ENCODE data around the gene ZNF674.

DNA sequence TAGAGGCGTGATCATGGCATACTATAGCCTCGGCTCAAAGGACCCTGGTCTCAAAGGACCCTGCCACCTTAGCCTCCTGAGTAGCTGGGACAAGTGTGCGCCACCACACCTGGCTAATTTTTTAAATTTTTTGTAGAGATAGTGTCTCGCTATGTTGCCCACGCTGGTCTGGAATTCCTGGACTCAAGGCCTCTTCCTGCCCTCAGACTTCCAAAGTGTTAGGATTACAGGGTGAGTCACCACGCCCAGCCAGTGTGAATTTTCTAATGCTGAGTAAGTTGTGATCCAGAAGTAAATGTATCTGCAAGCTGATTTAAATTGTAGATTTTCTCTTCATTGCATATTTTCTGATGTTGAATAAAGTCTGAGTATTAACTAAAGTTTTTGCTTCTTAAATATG, 2.6 kb upstream of the ZNF674 start:
- no peak for TF ChIP-seq POLR2AphosphoS5 (IDR thresholded peaks at IDR 0.05)
- TF ChIP-seq, protein P1, sequence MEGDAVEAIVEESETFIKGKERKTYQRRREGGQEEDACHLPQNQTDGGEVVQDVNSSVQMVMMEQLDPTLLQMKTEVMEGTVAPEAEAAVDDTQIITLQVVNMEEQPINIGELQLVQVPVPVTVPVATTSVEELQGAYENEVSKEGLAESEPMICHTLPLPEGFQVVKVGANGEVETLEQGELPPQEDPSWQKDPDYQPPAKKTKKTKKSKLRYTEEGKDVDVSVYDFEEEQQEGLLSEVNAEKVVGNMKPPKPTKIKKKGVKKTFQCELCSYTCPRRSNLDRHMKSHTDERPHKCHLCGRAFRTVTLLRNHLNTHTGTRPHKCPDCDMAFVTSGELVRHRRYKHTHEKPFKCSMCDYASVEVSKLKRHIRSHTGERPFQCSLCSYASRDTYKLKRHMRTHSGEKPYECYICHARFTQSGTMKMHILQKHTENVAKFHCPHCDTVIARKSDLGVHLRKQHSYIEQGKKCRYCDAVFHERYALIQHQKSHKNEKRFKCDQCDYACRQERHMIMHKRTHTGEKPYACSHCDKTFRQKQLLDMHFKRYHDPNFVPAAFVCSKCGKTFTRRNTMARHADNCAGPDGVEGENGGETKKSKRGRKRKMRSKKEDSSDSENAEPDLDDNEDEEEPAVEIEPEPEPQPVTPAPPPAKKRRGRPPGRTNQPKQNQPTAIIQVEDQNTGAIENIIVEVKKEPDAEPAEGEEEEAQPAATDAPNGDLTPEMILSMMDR (IDR thresholded peaks at IDR 0.05): no peak

Data from stomach (tissue), 4 donors.